Kidney (tissue), 14 donors: Measurements from ENCODE around the gene CTNND2. TPM values are rescaled to one million over a fixed set of nuclear protein-coding genes. Genes with fewer than 3 reads are reported as not detected.

ENCODE experiments used
- DNase-seq, 5 donors: peaks; one replicate each; pipeline ENCODE4 v3.0.0-alpha.2; 2013 to 2020
- FAIRE-seq: peaks from 2 replicates; lab custom pipeline; 2012; peaks lifted over from hg19 to GRCh38; lab: Jason Lieb, UNC
- H3K27ac ChIP-seq, 2 donors: one replicate each; pipeline ENCODE4 v1.7.0; 2013; ENCODE audit warnings: low read depth in 2 of 2, low read length in 2 of 2, inconsistent platforms in 1 of 2
- H3K27me3 ChIP-seq: one replicate; pipeline ENCODE4 v1.7.1; 2013; ENCODE audit warnings: low read length, inconsistent platforms; ENCODE audit not compliant: control insufficient read depth, insufficient read depth
- H3K36me3 ChIP-seq, 3 donors: one replicate each; pipeline versions ENCODE4 v1.7.0 to v1.7.1; 2013; ENCODE audit warnings: low read length in 3 of 3, control low read depth in 1 of 3, inconsistent platforms in 1 of 3; ENCODE audit not compliant: insufficient read depth in 3 of 3, control insufficient read depth in 2 of 3
- H3K4me1 ChIP-seq, 3 donors: one replicate each; pipeline versions ENCODE4 v1.7.0 to v1.7.1; 2013; ENCODE audit warnings: low read length in 3 of 3, inconsistent platforms in 1 of 3, low read depth in 1 of 3; ENCODE audit not compliant: control insufficient read depth in 2 of 3, insufficient read depth in 2 of 3
- H3K4me3 ChIP-seq, 3 donors: one replicate each; pipeline versions ENCODE4 v1.7.0 to v1.8.1; 2013; ENCODE audit warnings: low read length in 3 of 3, control low read depth in 1 of 3, inconsistent platforms in 1 of 3
- H3K9ac ChIP-seq, 3 donors: one replicate each; pipeline versions ENCODE4 v1.7.0 to v1.7.1; 2013; ENCODE audit warnings: low read length in 3 of 3, control low read depth in 1 of 3, inconsistent platforms in 1 of 3
- H3K9me3 ChIP-seq, 3 donors: one replicate each; pipeline versions ENCODE4 v1.7.0 to v1.7.1; 2013; ENCODE audit warnings: low read length in 3 of 3, control low read depth in 1 of 3, inconsistent platforms in 1 of 3; ENCODE audit not compliant: control insufficient read depth in 2 of 3, insufficient read depth in 1 of 3
- intact Hi-C: fragments of 100-400 bp; cut with DNase I; formaldehyde crosslinking; loops from one replicate; pipeline ENCODE4 v1.11.1; 2022
- polyA plus RNA-seq: library from polyadenylated mRNA; stranded (reverse); fragments of 350-450 nt; fragmentation: Illumina TruSeq; extraction: RNeasy Lipid Tissue Mini Kit (QIAGEN cat#74804); gene quantifications from one replicate; pipeline ENCODE4 v1.2.3, GENCODE V29; 2014; ENCODE audit warnings: low read depth, low replicate concordance; ENCODE audit not compliant: insufficient read depth
- total RNA-seq: library from RNA; stranded (reverse); fragmentation: NEBNext Ultra II Directional; extraction: Animal tissue kit (Norgen Biotek cat#: 25700); gene quantifications from one replicate; pipeline ENCODE4 v1.2.1, GENCODE V29; 2021
- TF ChIP-seq, protein P1 (sequence below): IDR thresholded peaks from 3 replicates; pipeline ENCODE4 v1.5.1; 2012; ENCODE audit warnings: mild to moderate bottlenecking, moderate library complexity, borderline replicate concordance; ENCODE audit not compliant: insufficient read depth; ENCODE audit errors: extremely low read depth
- donor health status: control.
- donor health status: control.
- donor health status: control.
- donor health status: control.
- donor health status: control.
- donor health status: DM: yes; HTN: yes; CAD: no.
- donor health status: Normal renal cell carcinoma (clear cell type).

The CTNND2 gene
- total and polyA plus RNA-seq, 2 donors from 2014 or later: 0.15 to 0.79 TPM

DNA sequence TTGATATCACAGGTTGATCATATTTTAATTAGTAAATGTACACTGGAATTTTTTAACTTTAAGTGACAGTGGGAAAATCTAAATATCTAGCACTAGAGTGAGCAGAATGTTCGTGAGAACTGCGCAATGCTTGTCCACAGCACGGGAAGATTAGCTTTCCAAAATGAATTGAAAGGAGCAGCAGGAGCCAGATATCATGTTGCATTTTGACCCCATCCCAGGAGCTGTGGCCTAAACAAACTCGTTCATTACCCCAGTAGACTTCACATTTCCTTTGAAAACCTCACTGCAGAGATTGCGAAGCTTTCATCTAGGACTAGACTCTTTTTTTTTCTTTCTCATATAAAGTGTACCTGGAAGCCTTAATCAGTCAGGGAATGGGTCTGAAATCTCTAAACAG is 525.8 kb downstream of the CTNND2 start:
- H3K9me3 ChIP-seq: no peaks in the 10 kb centered on the region
- H3K4me3 ChIP-seq: no peak overlapping the region
- no peaks in the 10 kb centered on the region for H3K36me3 ChIP-seq
- no peak for DNase-seq
- intact Hi-C loops: no loop called here
- FAIRE-seq: no peak
- no peaks in the 10 kb centered on the region for H3K27me3 ChIP-seq
- TF ChIP-seq, protein P1, sequence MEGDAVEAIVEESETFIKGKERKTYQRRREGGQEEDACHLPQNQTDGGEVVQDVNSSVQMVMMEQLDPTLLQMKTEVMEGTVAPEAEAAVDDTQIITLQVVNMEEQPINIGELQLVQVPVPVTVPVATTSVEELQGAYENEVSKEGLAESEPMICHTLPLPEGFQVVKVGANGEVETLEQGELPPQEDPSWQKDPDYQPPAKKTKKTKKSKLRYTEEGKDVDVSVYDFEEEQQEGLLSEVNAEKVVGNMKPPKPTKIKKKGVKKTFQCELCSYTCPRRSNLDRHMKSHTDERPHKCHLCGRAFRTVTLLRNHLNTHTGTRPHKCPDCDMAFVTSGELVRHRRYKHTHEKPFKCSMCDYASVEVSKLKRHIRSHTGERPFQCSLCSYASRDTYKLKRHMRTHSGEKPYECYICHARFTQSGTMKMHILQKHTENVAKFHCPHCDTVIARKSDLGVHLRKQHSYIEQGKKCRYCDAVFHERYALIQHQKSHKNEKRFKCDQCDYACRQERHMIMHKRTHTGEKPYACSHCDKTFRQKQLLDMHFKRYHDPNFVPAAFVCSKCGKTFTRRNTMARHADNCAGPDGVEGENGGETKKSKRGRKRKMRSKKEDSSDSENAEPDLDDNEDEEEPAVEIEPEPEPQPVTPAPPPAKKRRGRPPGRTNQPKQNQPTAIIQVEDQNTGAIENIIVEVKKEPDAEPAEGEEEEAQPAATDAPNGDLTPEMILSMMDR: no peak
- no peaks in the 10 kb centered on the region for H3K4me1 ChIP-seq
- H3K9ac ChIP-seq: no peak overlapping the region
- H3K27ac ChIP-seq: no peak overlapping the region

DNA sequence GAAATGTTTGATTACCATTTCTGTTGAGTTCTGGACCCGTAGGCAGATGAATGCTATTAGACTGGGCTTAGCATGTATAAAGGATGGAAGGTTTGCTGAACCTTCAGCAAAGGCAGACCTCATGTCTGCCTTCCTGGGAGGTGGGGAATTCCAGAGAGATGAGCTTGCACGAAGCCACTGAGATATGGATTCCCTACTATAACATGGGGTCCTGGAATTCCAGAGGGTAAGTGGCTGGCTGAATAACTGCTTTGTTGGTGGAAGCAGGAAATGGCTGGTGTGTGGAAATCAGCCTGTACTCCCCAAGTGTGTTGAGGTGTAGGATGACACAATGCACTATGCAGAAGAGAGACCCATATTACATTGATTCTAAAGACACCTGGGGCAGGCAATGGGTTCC is 526.4 kb downstream of the CTNND2 start:
- TF ChIP-seq, protein P1: no peak
- no peaks in the 10 kb centered on the region for H3K36me3 ChIP-seq
- no peak overlapping the region for H3K27ac ChIP-seq
- no peaks in the 10 kb centered on the region for H3K4me1 ChIP-seq
- DNase-seq: no peak
- no peak overlapping the region for H3K4me3 ChIP-seq
- no peak overlapping the region for H3K9ac ChIP-seq
- intact Hi-C loops: no loop called here
- no peak for FAIRE-seq
- H3K9me3 ChIP-seq: no peaks in the 10 kb centered on the region
- no peaks in the 10 kb centered on the region for H3K27me3 ChIP-seq

DNA sequence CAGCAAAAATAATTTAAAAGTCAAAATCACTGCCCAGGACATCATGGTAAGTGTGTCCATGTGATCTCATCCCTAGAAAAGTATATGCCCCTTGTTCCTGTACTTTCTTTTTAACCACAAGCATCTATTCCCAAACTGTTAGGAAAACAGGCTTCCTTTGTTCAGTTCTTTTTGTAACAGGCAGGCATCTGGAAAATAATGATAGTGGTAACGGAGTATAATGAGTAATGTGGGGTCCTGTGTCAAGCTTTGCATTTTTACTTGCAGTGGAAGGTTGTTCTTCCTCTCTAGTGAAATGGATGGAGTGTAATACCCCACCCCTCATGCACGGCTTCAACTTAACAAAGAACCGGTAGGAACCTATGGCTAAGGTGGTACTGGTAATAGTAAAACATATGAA is 532.1 kb downstream of the CTNND2 start:
- TF ChIP-seq, protein P1: no peak
- Histone ChIP-seq H3K4me1 (no peaks in the 10 kb centered on the region), H3K4me3 (no peak overlapping the region), H3K9me3 (no peaks in the 10 kb centered on the region), H3K9ac (no peak overlapping the region), H3K27ac (no peak overlapping the region), H3K36me3 (no peaks in the 10 kb centered on the region), H3K27me3 (no peaks in the 10 kb centered on the region)
- FAIRE-seq (no peak), DNase-seq (no peak)
- intact Hi-C loops: no loop called here

DNA sequence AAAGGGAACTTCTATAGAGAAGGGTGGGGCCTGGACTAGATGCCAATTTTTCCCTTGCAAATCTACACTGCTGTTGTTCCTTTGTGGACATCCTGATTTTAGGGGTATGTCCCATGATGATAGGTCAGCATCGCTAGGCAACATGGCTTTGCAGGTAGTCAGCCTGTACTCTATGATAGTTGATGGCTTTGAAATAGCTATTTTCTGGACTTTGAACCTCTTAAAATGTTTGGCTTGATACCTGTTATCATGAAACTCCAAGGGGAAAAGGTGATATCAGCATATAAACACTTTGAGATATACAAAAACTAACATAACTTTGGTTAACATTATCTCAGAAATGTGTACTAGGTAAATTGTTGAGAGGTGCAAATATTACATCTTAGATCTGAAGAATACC is 533.2 kb downstream of the CTNND2 start:
- Histone ChIP-seq H3K27ac (no peak overlapping the region), H3K9ac (no peak overlapping the region), H3K4me1 (no peaks in the 10 kb centered on the region), H3K36me3 (no peaks in the 10 kb centered on the region), H3K9me3 (no peaks in the 10 kb centered on the region), H3K4me3 (no peak overlapping the region), H3K27me3 (no peaks in the 10 kb centered on the region)
- FAIRE-seq (no peak), DNase-seq (no peak)
- TF ChIP-seq, protein P1: no peak
- intact Hi-C loops: no loop called here
